Stimulated activated naive CD4-positive, alpha-beta T cell treated with Interleukin-2 at 50 U/mL for 16 hours (primary cell): Measurements from ENCODE around the gene HFE.

Source experiments
- DNase-seq: peaks from one replicate; lab custom pipeline; 2025; lab: John Stamatoyannopoulos, UW

The HFE gene

GRCh38 chr6:26136321-26136720 is 49.1 kb downstream of the HFE start:
- no peak for DNase-seq

DNA sequence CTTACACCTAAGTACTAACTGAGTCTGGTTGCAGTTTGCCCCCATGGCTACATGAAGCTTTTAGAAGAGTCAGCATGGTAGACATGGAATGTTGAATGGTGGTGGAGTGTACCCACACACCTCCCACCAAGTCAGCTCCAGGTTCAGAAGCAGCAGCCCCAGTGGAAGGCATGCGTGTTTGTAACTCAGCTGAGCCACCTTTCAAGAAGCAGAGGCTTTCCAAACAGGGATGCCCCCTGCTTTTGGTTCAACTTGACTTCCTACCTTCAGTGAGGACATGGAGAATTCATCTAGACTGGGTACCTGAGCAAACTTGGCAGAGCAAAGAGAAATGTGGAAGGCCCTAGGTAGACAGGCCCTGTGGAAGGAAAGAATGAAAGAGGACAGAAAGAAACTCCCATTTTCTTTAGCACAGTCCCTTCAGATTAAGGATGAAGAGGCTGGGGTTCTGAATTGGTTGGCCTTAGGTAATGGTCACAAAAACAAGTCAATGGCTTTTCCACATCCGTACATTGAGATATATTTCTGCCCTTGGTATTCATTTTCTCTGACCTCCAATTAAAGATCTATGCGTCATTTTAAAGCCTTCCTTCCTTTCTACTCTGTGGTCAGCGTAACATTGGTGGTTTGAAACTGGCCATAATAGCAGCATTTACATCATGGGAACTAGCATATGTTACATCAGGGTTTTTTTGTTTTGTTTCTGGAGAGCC is 53.2 kb downstream of the HFE start:
- no peak for DNase-seq

DNA sequence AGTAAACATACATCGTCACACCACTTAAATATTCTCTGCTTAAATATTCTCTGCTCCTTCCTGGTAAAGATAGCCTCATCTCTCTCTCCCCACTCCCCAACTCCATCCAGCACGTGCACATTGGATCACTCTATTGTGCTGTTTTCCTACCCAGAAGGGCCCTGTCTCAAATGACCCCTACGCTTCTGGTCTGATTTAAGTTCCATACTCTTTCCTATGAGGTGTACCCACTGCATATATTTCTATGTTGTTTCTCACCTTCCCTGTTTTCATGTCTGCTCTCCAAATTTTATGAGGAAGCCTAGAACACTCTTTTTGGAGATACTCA is 53.7 kb downstream of the HFE start:
- DNase-seq = no peak

GRCh38 chr6:26141378-26141904 is 54.2 kb downstream of the HFE start:
- DNase-seq = no peak

DNA sequence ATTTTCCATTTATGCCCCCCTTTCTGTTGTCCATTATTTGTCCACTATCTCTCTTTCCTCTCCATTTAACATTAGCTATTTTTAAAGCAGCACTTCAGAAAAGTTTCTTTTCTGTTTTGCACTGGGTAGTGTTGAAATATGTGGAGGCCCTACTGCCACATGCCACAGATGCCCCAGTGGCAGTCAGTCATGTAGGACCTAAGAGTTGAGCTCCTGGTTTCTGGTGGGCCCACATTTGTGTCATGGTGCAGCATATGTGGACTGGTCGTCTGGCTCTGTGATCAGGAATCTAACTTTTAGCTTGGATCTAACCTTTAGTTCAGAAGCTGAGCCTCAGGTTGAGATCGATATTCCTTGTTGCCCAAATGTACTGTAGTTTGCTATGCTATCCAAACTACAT is 54.8 kb downstream of the HFE start:
- DNase-seq = no peak
